ENCODE data around the gene SUSD6.
A peak's percentile ranks its signal among the peaks of the same experiment; 100 is the strongest.
"Not testable (repeated sequence)": the region's sequence is repeated elsewhere in the genome, so short reads cannot be mapped to it uniquely, and the experiment has no call there.

SUSD6 gene

GRCh38 chr14:69716478-69717187 lies 105.2 kb downstream of the SUSD6 start:
- DNase-seq, result peak; percentile 41

DNA sequence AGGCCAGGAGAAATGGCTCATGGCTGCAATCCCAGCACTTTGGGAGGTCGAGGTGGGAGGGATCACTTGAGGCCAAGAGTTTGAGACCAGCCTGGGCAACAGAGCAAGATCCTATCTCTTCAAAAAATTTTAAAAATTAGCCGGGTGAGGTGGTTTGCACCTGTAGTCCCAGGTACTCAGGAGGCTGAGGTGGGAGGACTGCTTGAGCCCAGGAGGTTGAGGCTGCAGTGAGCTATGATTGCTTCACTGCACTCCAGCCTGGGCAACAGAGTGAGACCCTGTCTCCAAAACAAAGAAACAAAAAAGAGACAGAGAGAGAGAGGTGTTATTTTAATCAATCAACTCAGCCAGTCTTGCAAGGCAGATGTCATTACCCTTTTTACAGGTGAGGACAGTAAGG lies 107.2 kb downstream of the SUSD6 start:
- DNase-seq, result not testable (repeated sequence)

GRCh38 chr14:69719501-69719951 lies 108.1 kb downstream of the SUSD6 start:
- DNase-seq, result no peak

GRCh38 chr14:69720912-69721311 lies 109.5 kb downstream of the SUSD6 start:
- DNase-seq, result no peak

- peak; percentile 85 for DNase-seq
Measured at GRCh38 chr14:69726761-69727511, 115.5 kb downstream of the SUSD6 start.

DNA sequence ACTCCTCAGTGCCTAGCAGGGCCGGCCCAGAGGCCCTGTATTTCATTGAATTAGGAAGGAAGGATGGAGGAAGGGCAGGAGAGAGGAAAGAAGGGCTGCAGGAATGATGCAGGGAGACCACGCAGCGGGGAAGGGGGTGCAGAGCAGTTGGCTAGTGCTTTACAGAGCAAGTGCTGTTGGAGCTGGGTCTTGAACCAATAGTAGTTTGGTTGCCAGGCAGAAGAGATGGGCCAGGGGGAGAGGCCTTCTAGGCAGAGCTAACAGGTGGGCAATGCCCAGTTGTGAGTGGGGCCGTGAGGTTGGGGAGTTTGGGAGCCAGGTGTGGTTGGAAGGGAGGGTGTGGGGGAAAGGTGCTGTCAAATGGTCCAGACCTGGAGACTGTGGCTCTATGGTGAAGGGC lies 116.5 kb downstream of the SUSD6 start:
- DNase-seq, result no peak

- DNase-seq, result not testable (repeated sequence)
Measured at GRCh38 chr14:69731919-69732598, 120.7 kb downstream of the SUSD6 start.

- DNase-seq, result not testable (repeated sequence)
Measured at GRCh38 chr14:69736405-69736804, 125.0 kb downstream of the SUSD6 start.

DNA sequence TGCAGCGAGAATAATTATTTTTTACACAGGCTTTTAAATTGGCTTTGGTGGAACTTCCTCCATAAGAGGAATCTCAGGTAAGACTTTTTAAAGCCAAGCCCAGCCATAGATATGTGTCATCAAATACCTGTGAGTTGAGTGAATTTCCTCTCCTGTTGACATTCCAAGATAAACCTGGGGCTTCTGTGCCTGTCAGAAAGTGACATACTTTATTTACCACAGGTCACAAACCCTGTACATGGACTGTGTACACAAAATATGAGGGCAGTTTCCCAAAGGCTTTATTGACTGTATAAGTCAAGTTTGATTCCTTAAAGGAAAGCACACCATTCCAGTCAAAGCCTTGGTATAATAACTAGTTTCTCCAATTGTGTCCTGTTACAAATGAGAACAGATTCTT lies 129.7 kb downstream of the SUSD6 start:
- DNase-seq, result no peak

- DNase-seq, result no peak
Measured at GRCh38 chr14:69749956-69750355, 138.6 kb downstream of the SUSD6 start.

- DNase-seq, result no peak
Measured at GRCh38 chr14:69750495-69750894, 139.1 kb downstream of the SUSD6 start.

DNA sequence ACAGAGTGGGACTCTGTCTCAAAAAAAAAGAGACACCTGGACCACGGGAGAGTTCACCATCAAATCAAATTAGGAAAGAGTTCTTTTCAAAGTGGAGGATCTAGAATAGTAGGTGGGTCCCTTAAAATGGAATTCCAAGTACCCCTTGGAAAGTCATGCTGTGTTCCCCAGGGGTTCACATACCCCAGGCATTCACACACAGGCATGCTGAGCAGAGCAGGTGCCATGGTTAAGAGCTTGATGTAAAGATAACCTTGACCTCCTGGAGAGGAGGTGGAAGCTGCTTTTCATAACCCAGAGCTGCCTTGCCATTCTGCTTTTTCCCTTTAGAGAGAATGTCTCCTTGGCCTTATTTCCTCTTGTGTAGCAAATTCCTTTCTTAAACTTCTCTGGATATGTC lies 141.4 kb downstream of the SUSD6 start:
- no peak for DNase-seq

DNA sequence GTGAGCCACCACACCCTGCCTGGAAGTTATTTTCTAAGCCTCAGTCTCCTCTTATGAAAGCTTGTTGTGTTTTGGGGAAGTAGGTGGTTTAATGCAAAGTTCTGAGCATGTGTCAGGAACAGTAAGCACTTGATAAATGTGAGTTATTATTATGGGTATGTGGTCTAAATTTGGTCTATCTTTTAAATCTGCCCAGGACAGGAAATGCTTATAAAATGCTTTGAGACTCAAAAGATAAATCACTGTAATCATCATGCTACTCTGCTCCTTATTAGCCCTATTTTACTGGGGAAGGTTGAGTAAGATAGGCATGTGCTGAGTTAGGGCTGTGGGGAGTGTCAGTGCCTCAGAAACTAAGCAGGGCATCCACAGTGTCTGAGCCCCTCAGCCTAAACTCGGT lies 142.5 kb downstream of the SUSD6 start:
- DNase-seq, result no peak

GRCh38 chr14:69754487-69754886 lies 143.1 kb downstream of the SUSD6 start:
- DNase-seq, result no peak

- DNase-seq, result no peak
Measured at GRCh38 chr14:69755296-69755695, 143.9 kb downstream of the SUSD6 start.

DNA sequence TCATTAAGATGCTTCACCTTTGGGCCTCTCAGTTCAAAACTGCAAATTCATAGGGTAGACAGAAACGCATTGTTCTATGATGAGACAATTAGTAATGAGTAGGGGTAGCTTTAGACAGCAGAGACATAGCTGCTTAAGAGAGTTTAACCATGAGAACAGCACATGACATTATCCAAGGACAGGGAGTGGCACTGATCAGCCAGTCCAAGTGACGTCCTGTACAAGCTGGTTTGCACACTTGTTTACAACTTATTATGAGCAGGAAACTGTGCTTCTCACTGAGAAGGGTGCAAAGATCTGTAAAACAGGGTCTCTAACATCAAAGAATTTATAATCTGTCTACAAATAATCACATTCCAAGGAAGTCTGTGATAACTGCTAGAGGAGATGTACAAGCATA lies 144.4 kb downstream of the SUSD6 start:
- no peak for DNase-seq

DNA sequence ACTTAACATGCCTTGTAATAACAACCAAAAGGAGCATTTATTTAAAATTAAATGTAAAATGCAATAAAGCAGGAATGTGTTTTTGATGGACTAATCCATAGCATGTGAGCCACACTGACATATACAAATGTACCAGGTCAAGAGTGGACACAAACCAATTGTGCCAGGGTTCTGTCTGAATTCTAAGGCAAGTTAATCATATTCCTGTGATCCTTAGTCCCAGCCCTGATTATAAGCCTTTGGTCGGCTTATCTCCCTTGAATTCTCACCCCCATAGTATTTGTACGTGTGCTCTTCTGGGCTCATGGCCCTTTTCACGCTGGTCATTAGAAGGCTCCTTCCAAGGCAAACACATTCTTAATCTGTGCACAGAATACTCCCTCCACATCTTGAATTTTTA lies 144.9 kb downstream of the SUSD6 start:
- no peak for DNase-seq

DNA sequence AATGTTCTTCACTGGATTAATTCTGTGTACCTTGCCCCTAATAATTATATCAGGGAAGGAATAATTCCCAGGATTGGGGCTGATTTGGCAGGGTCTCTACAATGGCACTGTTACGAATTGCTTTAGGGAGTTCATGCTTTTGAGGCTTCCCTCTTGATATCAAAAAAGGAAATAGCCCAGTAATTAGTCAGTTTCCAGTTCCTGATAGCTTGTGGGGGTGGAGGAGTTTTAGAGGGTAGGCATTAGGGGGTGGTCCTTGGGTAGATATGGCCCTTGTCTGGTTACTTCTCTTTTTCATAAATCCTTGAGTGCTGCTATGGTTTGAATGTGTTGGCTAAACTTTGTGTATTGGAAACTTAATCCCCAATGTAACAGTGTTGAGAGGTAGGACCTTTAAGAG lies 149.4 kb downstream of the SUSD6 start:
- no peak for DNase-seq

DNA sequence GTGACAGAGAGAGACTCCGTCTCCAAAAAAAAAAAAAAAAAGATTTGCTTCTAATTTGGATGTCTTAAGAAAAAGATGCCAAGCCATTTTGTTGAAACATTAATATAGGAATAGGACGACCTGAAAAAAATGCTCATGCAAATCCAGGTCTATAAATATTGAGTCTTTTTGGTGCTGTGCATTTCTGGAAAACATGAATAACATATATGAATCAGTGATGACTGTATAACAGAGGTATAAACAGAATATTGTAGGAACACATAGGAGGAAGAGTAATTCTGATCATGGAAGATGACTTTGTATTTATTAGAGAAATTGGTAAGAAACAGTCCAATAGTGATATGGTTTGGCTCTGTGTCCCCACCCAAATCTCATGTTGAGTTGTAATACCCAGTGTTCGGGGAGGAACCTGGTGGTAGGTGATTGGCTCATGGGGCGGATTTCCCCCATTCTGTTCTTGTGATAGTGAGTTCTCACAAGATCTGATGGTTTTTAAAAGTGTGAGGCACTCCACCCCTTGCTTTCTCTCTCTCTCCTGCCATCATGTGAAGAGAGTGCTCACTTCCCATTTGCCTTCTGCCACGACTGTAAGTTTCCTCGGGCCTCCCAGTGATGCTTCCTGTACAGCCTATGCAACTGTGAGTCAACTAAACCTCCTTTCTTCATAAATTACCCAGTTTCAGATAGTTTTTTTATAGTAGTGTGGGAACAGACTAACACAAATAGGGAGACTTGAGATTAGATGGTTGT lies 152.5 kb downstream of the SUSD6 start:
- DNase-seq, result peak; percentile 55

Measured in stimulated activated CD4-positive, alpha-beta T cell treated with anti-CD3 and anti-CD28 coated beads, Interleukin-4, amount 100 ng/mL, for 24 hours (primary cell).